Liver (tissue), 9 donors: ENCODE results near the gene CCDC69. TPM values are rescaled to one million over a fixed set of nuclear protein-coding genes. Genes with fewer than 3 reads are reported as not detected.

Experiments used
- DNase-seq: peaks from one replicate; pipeline ENCODE4 v3.0.0-alpha.2; 2017; ENCODE audit warnings: low spot score
- H3K27ac ChIP-seq, 2 donors: one replicate each; pipeline ENCODE4 v1.7.0; 2013; ENCODE audit warnings: inconsistent platforms in 2 of 2, low read length in 2 of 2, control low read depth in 1 of 2, low read depth in 1 of 2, mild to moderate bottlenecking in 1 of 2
- H3K27me3 ChIP-seq, 4 donors: one replicate each; pipeline versions ENCODE4 v1.6.1 to v1.7.0; 2013; ENCODE audit warnings: low read length in 3 of 4, inconsistent platforms in 1 of 4, mild to moderate bottlenecking in 1 of 4, moderate library complexity in 1 of 4; ENCODE audit not compliant: control insufficient read depth in 4 of 4, insufficient read depth in 4 of 4
- H3K36me3 ChIP-seq, 4 donors: one replicate each; pipeline versions ENCODE4 v1.6.1 to v1.7.0; 2013; ENCODE audit warnings: low read length in 3 of 4, mild to moderate bottlenecking in 3 of 4, low read depth in 1 of 4, moderate library complexity in 1 of 4; ENCODE audit not compliant: control insufficient read depth in 4 of 4, insufficient read depth in 3 of 4
- H3K4me1 ChIP-seq, 4 donors: one replicate each; pipeline versions ENCODE4 v1.6.1 to v1.7.0; 2013; ENCODE audit warnings: low read length in 3 of 4, mild to moderate bottlenecking in 3 of 4, moderate library complexity in 1 of 4; ENCODE audit not compliant: control insufficient read depth in 4 of 4, insufficient read depth in 4 of 4
- H3K4me3 ChIP-seq, 3 donors: one replicate each; pipeline versions ENCODE4 v1.6.1 to v1.7.0; 2013; ENCODE audit warnings: low read length in 3 of 3, control low read depth in 1 of 3, low read depth in 1 of 3, mild to moderate bottlenecking in 1 of 3
- H3K9ac ChIP-seq, 2 donors: one replicate each; pipeline ENCODE4 v1.7.0; 2013; ENCODE audit warnings: low read length in 2 of 2, mild to moderate bottlenecking in 2 of 2, moderate library complexity in 2 of 2, control low read depth in 1 of 2, low read depth in 1 of 2
- H3K9me3 ChIP-seq, 4 donors: one replicate each; pipeline versions ENCODE4 v1.6.1 to v1.7.0; 2013; ENCODE audit warnings: low read length in 3 of 4; ENCODE audit not compliant: control insufficient read depth in 4 of 4
- CTCF ChIP-seq: fragments of 150-350 bp; IDR thresholded peaks from 2 replicates; pipeline ENCODE4 v1.5.1; 2017; ENCODE audit warnings: improper control_type of control experiment, low read depth, low read length; ENCODE audit not compliant: missing input control
- EGR1 ChIP-seq, 2 donors: IDR thresholded peaks; 2 replicates each; pipeline ENCODE4 v1.6.1; 2016 to 2018; ENCODE audit warnings: antibody characterized with exemption in 2 of 2, low read depth in 2 of 2
- FOXA2 ChIP-seq: IDR thresholded peaks from 2 replicates; pipeline ENCODE4 v1.6.1; 2016; ENCODE audit warnings: antibody characterized with exemption
- GABPA ChIP-seq, 2 donors: IDR thresholded peaks in 1 of 2; conservative IDR thresholded peaks in 1 of 2; 2 replicates each; pipeline ENCODE4 v1.6.1; 2016; ENCODE audit warnings: antibody characterized with exemption in 2 of 2, mild to moderate bottlenecking in 1 of 2, moderate library complexity in 1 of 2
- HNF4A ChIP-seq, 2 donors: conservative IDR thresholded peaks; 2 replicates each; pipeline ENCODE4 v1.6.1; 2016; ENCODE audit warnings: antibody characterized with exemption in 2 of 2, mild to moderate bottlenecking in 2 of 2
- HNF4G ChIP-seq: IDR thresholded peaks from 2 replicates; pipeline ENCODE4 v1.6.1; 2016; ENCODE audit warnings: antibody characterized with exemption
- JUND ChIP-seq, 2 donors: IDR thresholded peaks; 2 replicates each; pipeline ENCODE4 v1.6.1; 2016; ENCODE audit warnings: antibody characterized with exemption in 2 of 2
- NR2F2 ChIP-seq: IDR thresholded peaks from 2 replicates; pipeline ENCODE4 v1.6.1; 2016; ENCODE audit warnings: antibody characterized with exemption
- RXRA ChIP-seq, 2 donors: IDR thresholded peaks; 2 replicates each; pipeline ENCODE4 v1.6.1; 2017 to 2018; ENCODE audit warnings: antibody characterized with exemption in 2 of 2, mild to moderate bottlenecking in 1 of 2
- SP1 ChIP-seq: IDR thresholded peaks from 2 replicates; pipeline ENCODE4 v1.6.1; 2018; ENCODE audit warnings: antibody characterized with exemption, mild to moderate bottlenecking
- TAF1 ChIP-seq: conservative IDR thresholded peaks from 2 replicates; pipeline ENCODE4 v1.6.1; 2016; ENCODE audit warnings: antibody characterized with exemption, mild to moderate bottlenecking
- YY1 ChIP-seq: IDR thresholded peaks from 2 replicates; pipeline ENCODE4 v1.6.1; 2016; ENCODE audit warnings: antibody characterized with exemption, mild to moderate bottlenecking
- WGBS: extraction: QIAGEN DNeasy Blood & Tissue Kit; methylation state at CpG from one replicate; pipeline ENCODE4 v1.1.7; 2013; 5-methylcytosine and 5-hydroxymethylcytosine counted together
- polyA plus RNA-seq, 2 donors: library from polyadenylated mRNA; stranded (reverse) in 1 of 2; unstranded in 1 of 2; fragments of 200-250 nt in 1 of 2; fragments of >200 nt in 1 of 2; fragmentation: Nextera tagmentation in 1 of 2; extraction: Ambion mirVana in 1 of 2; gene quantifications; one replicate each; pipeline versions ENCODE4 v1.2.1 to v1.2.3, GENCODE V29; 2013 to 2015
- total RNA-seq, 2 donors: library from RNA; depleted of rRNA; stranded (reverse); fragments of >200 nt; gene quantifications; one replicate each; pipeline ENCODE4 v1.2.3, GENCODE V29; 2014
- TF ChIP-seq, protein P1 (sequence below): IDR thresholded peaks from 2 replicates; pipeline ENCODE4 v1.6.1; 2016; ENCODE audit warnings: antibody characterized with exemption
- TF ChIP-seq, protein P2 (sequence below): IDR thresholded peaks from 2 replicates; pipeline ENCODE4 v1.6.1; 2016; ENCODE audit warnings: antibody characterized with exemption
- TF ChIP-seq, protein P3 (sequence below): IDR thresholded peaks from 2 replicates; pipeline ENCODE4 v1.6.1; 2016; ENCODE audit warnings: antibody characterized with exemption, mild to moderate bottlenecking
- donor health status: healthy.
- donor health status: healthy.
- donor health status: healthy.
- donor health status: healthy.
- donor health status: healthy.

CCDC69 gene
- total and polyA plus RNA-seq, 4 donors, result 11.9 to 28.6 (median 18.0) TPM

GRCh38 chr5:151173711-151174611 lies 49.9 kb downstream of the CCDC69 start:
- 90% methylated on average over 11 of the region's 11 CpGs for WGBS
- H3K9ac ChIP-seq, result no peak overlapping the region
- H3K4me1 ChIP-seq, result no peaks in the 10 kb centered on the region
- TF ChIP-seq NR2F2 (no peak), CTCF (no peak), RXRA (IDR thresholded peaks at IDR 0.05) (no peak), SP1 (no peak), JUND (IDR thresholded peaks at IDR 0.05) (no peak), YY1 (no peak), HNF4G (no peak), FOXA2 (no peak), GABPA (IDR thresholded peaks at IDR 0.05 in 1 of 2, conservative IDR thresholded peaks at IDR 0.05 in 1 of 2) (no peak), HNF4A (conservative IDR thresholded peaks at IDR 0.05) (no peak), TAF1 (no peak), EGR1 (IDR thresholded peaks at IDR 0.05; ENCODE audit: low read depth in 2 of 2) (no peak)
- TF ChIP-seq, protein P1, sequence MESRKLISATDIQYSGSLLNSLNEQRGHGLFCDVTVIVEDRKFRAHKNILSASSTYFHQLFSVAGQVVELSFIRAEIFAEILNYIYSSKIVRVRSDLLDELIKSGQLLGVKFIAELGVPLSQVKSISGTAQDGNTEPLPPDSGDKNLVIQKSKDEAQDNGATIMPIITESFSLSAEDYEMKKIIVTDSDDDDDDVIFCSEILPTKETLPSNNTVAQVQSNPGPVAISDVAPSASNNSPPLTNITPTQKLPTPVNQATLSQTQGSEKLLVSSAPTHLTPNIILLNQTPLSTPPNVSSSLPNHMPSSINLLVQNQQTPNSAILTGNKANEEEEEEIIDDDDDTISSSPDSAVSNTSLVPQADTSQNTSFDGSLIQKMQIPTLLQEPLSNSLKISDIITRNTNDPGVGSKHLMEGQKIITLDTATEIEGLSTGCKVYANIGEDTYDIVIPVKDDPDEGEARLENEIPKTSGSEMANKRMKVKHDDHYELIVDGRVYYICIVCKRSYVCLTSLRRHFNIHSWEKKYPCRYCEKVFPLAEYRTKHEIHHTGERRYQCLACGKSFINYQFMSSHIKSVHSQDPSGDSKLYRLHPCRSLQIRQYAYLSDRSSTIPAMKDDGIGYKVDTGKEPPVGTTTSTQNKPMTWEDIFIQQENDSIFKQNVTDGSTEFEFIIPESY, result no peak
- TF ChIP-seq, protein P2, sequence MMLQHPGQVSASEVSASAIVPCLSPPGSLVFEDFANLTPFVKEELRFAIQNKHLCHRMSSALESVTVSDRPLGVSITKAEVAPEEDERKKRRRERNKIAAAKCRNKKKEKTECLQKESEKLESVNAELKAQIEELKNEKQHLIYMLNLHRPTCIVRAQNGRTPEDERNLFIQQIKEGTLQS, result no peak
- TF ChIP-seq, protein P3, sequence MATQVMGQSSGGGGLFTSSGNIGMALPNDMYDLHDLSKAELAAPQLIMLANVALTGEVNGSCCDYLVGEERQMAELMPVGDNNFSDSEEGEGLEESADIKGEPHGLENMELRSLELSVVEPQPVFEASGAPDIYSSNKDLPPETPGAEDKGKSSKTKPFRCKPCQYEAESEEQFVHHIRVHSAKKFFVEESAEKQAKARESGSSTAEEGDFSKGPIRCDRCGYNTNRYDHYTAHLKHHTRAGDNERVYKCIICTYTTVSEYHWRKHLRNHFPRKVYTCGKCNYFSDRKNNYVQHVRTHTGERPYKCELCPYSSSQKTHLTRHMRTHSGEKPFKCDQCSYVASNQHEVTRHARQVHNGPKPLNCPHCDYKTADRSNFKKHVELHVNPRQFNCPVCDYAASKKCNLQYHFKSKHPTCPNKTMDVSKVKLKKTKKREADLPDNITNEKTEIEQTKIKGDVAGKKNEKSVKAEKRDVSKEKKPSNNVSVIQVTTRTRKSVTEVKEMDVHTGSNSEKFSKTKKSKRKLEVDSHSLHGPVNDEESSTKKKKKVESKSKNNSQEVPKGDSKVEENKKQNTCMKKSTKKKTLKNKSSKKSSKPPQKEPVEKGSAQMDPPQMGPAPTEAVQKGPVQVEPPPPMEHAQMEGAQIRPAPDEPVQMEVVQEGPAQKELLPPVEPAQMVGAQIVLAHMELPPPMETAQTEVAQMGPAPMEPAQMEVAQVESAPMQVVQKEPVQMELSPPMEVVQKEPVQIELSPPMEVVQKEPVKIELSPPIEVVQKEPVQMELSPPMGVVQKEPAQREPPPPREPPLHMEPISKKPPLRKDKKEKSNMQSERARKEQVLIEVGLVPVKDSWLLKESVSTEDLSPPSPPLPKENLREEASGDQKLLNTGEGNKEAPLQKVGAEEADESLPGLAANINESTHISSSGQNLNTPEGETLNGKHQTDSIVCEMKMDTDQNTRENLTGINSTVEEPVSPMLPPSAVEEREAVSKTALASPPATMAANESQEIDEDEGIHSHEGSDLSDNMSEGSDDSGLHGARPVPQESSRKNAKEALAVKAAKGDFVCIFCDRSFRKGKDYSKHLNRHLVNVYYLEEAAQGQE, result no peak
- no peaks in the 10 kb centered on the region for H3K9me3 ChIP-seq
- peaks cover 0 to 2% (median 0%) of the 10 kb centered on the region in 4 donors for H3K36me3 ChIP-seq
- no peak overlapping the region for H3K27ac ChIP-seq
- H3K27me3 ChIP-seq, result no peaks in the 10 kb centered on the region
- H3K4me3 ChIP-seq, result no peak overlapping the region
- no peak for DNase-seq
